ENCODE measurements around the gene HFE. TPM values are rescaled to one million over a fixed set of nuclear protein-coding genes. Genes with fewer than 3 reads are reported as not detected.

The HFE gene
- polyA plus RNA-seq, 1 donor (not counting 4 experiments of a cell fraction or from before 2014, with no cell fraction given) = 18.4 TPM

DNA sequence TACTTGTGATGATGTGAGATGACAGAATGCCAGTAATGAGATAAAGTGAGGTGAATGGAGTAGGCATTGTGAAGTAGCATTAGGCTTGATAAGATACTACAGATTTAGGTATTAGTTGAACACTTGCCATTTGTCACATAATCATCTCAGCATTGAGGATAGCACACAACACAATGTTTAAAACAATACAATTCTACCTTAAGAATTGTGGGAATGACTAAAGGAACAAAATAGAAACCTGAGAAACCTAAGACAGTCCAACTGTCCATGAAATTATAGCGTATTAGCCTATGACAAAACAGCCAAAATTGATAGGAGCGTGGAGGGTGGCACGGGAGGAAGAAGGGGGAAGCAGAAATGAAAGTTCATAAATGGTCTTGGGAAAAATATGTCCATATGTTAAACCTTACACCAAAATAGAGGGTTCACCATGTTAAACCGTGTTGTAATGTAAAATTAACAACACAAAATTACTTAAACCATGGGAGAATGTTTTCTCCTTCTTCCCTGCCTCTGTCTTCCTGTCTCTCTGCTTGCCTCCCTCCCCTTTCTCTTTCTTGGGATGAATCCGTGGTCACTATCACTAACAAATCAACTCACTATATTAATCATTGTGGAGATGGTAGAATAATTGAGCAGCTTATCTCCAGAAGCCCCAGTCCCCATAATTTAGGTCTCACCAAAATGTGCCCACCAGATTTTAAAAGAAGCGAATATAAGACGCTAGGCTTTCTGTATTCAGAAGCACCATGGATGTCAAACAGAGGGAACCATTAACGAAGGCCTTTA is 33.0 kb upstream of the HFE start:
- dilution Hi-C loops (cut with MboI; ENCODE audit: extremely low pct_ligation_motif_present, low sequenced_read_pairs) = no loop called here
- peak overlapping the region; percentile 68 to 82 (median 81) for H3K4me3 ChIP-seq (ENCODE audit: control insufficient read depth in 2 of 3, extremely low read depth in 1 of 3, insufficient read depth in 2 of 3, low read depth in 1 of 3, low read length in 3 of 3)
- no peaks in the 10 kb centered on the region for H3K27me3 ChIP-seq (ENCODE audit: control insufficient read depth, extremely low read depth, insufficient read depth, low read length)
- peak overlapping the region; percentile 93 for H3K4me2 ChIP-seq (ENCODE audit: control insufficient read depth, extremely low read depth, insufficient read depth, low read depth, low read length)
- no peaks in the 10 kb centered on the region for H3K79me2 ChIP-seq (ENCODE audit: control insufficient read depth, insufficient read depth, low read length)
- no peaks in the 10 kb centered on the region for H3K9me1 ChIP-seq (ENCODE audit: control insufficient read depth, extremely low read depth, insufficient read depth, low read length)
- H3K4me1 ChIP-seq (ENCODE audit: control insufficient read depth, extremely low read depth, insufficient read depth, low read length) = peaks cover 19% of the 10 kb centered on the region
- H2AFZ ChIP-seq (ENCODE audit: control insufficient read depth, low read length) = peak overlapping the region; percentile 76
- H3K36me3 ChIP-seq (ENCODE audit: control insufficient read depth in 2 of 2, extremely low read depth in 1 of 2, insufficient read depth in 2 of 2, low read length in 2 of 2) = no peaks in the 10 kb centered on the region
- peak overlapping the region; percentile 97 for H3K27ac ChIP-seq (ENCODE audit: control insufficient read depth, insufficient read depth, low read length)
- H4K20me1 ChIP-seq (ENCODE audit: control insufficient read depth, extremely low read depth, insufficient read depth, low read length) = no peaks in the 10 kb centered on the region
- no peaks in the 10 kb centered on the region for H3K9me3 ChIP-seq (ENCODE audit: control insufficient read depth, low read depth, low read length)
- peak overlapping the region; percentile 92 for H3K9ac ChIP-seq (ENCODE audit: control insufficient read depth, extremely low read depth, insufficient read depth, low read length)
- FAIRE-seq (no peak), DNase-seq (ENCODE audit: low read depth, low spot score) (no peak)
- no peak for TF ChIP-seq CTCF (optimal IDR thresholded peaks at IDR 0.05 in 1 of 3, IDR thresholded peaks at IDR 0.05 in 1 of 3, conservative IDR thresholded peaks at IDR 0.05 in 1 of 3; ENCODE audit: extremely low read depth in 1 of 3, insufficient read depth in 2 of 3, low read length in 3 of 3)
- no peak for TF ChIP-seq EZH2 (IDR thresholded peaks at IDR 0.05; ENCODE audit: low read length)

- DNase-seq (ENCODE audit: low read depth, low spot score) = peak; percentile 93
- H3K4me2 ChIP-seq (ENCODE audit: control insufficient read depth, extremely low read depth, insufficient read depth, low read depth, low read length) = peak overlapping the region; percentile 93
- peak overlapping the region; percentile 92 for H3K9ac ChIP-seq (ENCODE audit: control insufficient read depth, extremely low read depth, insufficient read depth, low read length)
- H3K27me3 ChIP-seq (ENCODE audit: control insufficient read depth, extremely low read depth, insufficient read depth, low read length) = no peaks in the 10 kb centered on the region
- H2AFZ ChIP-seq (ENCODE audit: control insufficient read depth, low read length) = peak overlapping the region; percentile 76
- no peaks in the 10 kb centered on the region for H4K20me1 ChIP-seq (ENCODE audit: control insufficient read depth, extremely low read depth, insufficient read depth, low read length)
- peak overlapping the region; percentile 68 to 82 (median 81) for H3K4me3 ChIP-seq (ENCODE audit: control insufficient read depth in 2 of 3, extremely low read depth in 1 of 3, insufficient read depth in 2 of 3, low read depth in 1 of 3, low read length in 3 of 3)
- no peaks in the 10 kb centered on the region for H3K9me1 ChIP-seq (ENCODE audit: control insufficient read depth, extremely low read depth, insufficient read depth, low read length)
- H3K9me3 ChIP-seq (ENCODE audit: control insufficient read depth, low read depth, low read length) = no peaks in the 10 kb centered on the region
- H3K36me3 ChIP-seq (ENCODE audit: control insufficient read depth in 2 of 2, extremely low read depth in 1 of 2, insufficient read depth in 2 of 2, low read length in 2 of 2) = no peaks in the 10 kb centered on the region
- H3K79me2 ChIP-seq (ENCODE audit: control insufficient read depth, insufficient read depth, low read length) = no peaks in the 10 kb centered on the region
- dilution Hi-C loops (cut with MboI; ENCODE audit: extremely low pct_ligation_motif_present, low sequenced_read_pairs) = no loop called here
- FAIRE-seq = peak; percentile 71
- H3K4me1 ChIP-seq (ENCODE audit: control insufficient read depth, extremely low read depth, insufficient read depth, low read length) = peaks cover 19% of the 10 kb centered on the region
- TF ChIP-seq CTCF (optimal IDR thresholded peaks at IDR 0.05 in 1 of 3, IDR thresholded peaks at IDR 0.05 in 1 of 3, conservative IDR thresholded peaks at IDR 0.05 in 1 of 3; ENCODE audit: extremely low read depth in 1 of 3, insufficient read depth in 2 of 3, low read length in 3 of 3) (peak in 1 of 3 experiments; percentile 21), EZH2 (IDR thresholded peaks at IDR 0.05; ENCODE audit: low read length) (no peak)
- H3K27ac ChIP-seq (ENCODE audit: control insufficient read depth, insufficient read depth, low read length) = peak overlapping the region; percentile 97
Observed at GRCh38 chr6:26054781-26055718, 32.2 kb upstream of the HFE start.

Data from keratinocyte (primary cell).